Measurements from ENCODE around the gene GLTP. TPM values are rescaled to one million over a fixed set of nuclear protein-coding genes. Genes with fewer than 3 reads are reported as not detected.

Gene GLTP
- total and polyA plus RNA-seq, 2 of the 4 experiments (the other 2 are of a cell fraction) = 34.4 to 58.4 TPM

- DNase-seq (no peak), ATAC-seq (ENCODE audit: low read depth) (no peak)
- Histone ChIP-seq H3K4me1 (ENCODE audit: control insufficient read depth, insufficient read depth, low read length) (no peaks in the 10 kb centered on the region), H2AK9ac (replicated peaks; ENCODE audit: low read depth, low read length, poor library complexity) (peak overlapping the region; percentile 33), H3K36me3 (ENCODE audit: control insufficient read depth, insufficient read depth, low read length) (peaks cover 29% of the 10 kb centered on the region), H3K23ac (ENCODE audit: low read depth, low read length) (no peak overlapping the region), H3K4me3 (ENCODE audit: insufficient read depth, low read depth, low read length) (no peak overlapping the region), H3K9me3 (ENCODE audit: control insufficient read depth, insufficient read depth, low read length) (no peaks in the 10 kb centered on the region), H2AFZ (replicated peaks; ENCODE audit: low read length, poor library complexity) (no peak overlapping the region), H2BK5ac (ENCODE audit: low read depth, low read length, poor library complexity, severe bottlenecking) (no peak overlapping the region), H2BK20ac (ENCODE audit: low read depth, low read length) (no peak overlapping the region), H4K91ac (ENCODE audit: insufficient read depth, low read depth, low read length) (no peak overlapping the region), H3K4me2 (ENCODE audit: low read depth, low read length) (no peak overlapping the region), H4K5ac (ENCODE audit: low read depth, low read length) (no peak overlapping the region), H3K9me1 (ENCODE audit: insufficient read depth, low read length) (no peaks in the 10 kb centered on the region), H3K27ac (ENCODE audit: insufficient read depth, low read length) (no peak overlapping the region), H3K4ac (ENCODE audit: low read depth, low read length) (no peak overlapping the region), H3K27me3 (ENCODE audit: control insufficient read depth, insufficient read depth, low read length) (no peaks in the 10 kb centered on the region), H4K20me1 (ENCODE audit: insufficient read depth, low read length) (no peaks in the 10 kb centered on the region), H3K14ac (replicated peaks; ENCODE audit: low read depth, low read length) (no peak overlapping the region), H4K8ac (ENCODE audit: low read depth in 2 of 2, low read length in 2 of 2) (no peak overlapping the region), H3K56ac (ENCODE audit: extremely low read depth, insufficient read depth, low read length) (no peak overlapping the region), H3K79me1 (ENCODE audit: low read depth in 1 of 2, low read length in 2 of 2) (no peaks in the 10 kb centered on the region), H3K9ac (ENCODE audit: low read depth, low read length) (no peak overlapping the region), H2BK120ac (ENCODE audit: low read depth, low read length) (no peak overlapping the region), H2AK5ac (ENCODE audit: low read depth, low read length) (no peak overlapping the region), H2BK15ac (ENCODE audit: low read depth, low read length) (no peak overlapping the region), H3K18ac (ENCODE audit: low read depth, low read length) (no peak overlapping the region)
- ChIA-PET POLR2A (ENCODE audit: unreplicated experiment) (no interaction called here), CTCF (interaction anchor here (0.6 kb wide), 1 partner anchor 25 kb away, joined by 3 read pairs; no protein-coding TSS in a partner anchor)
- TF ChIP-seq, protein P1, sequence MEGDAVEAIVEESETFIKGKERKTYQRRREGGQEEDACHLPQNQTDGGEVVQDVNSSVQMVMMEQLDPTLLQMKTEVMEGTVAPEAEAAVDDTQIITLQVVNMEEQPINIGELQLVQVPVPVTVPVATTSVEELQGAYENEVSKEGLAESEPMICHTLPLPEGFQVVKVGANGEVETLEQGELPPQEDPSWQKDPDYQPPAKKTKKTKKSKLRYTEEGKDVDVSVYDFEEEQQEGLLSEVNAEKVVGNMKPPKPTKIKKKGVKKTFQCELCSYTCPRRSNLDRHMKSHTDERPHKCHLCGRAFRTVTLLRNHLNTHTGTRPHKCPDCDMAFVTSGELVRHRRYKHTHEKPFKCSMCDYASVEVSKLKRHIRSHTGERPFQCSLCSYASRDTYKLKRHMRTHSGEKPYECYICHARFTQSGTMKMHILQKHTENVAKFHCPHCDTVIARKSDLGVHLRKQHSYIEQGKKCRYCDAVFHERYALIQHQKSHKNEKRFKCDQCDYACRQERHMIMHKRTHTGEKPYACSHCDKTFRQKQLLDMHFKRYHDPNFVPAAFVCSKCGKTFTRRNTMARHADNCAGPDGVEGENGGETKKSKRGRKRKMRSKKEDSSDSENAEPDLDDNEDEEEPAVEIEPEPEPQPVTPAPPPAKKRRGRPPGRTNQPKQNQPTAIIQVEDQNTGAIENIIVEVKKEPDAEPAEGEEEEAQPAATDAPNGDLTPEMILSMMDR (conservative IDR thresholded peaks at IDR 0.05; ENCODE audit: low read depth, low read length) = no peak
- TF ChIP-seq RFX5 (IDR thresholded peaks at IDR 0.05; ENCODE audit: low read depth, low read length) (no peak), MAZ (IDR thresholded peaks at IDR 0.05; ENCODE audit: borderline replicate concordance, low read depth, low read length) (no peak), MXI1 (IDR thresholded peaks at IDR 0.05; ENCODE audit: borderline replicate concordance, low read depth, low read length) (no peak), RCOR1 (IDR thresholded peaks at IDR 0.05; ENCODE audit: insufficient replicate concordance, low read length) (no peak), POLR2A (IDR thresholded peaks at IDR 0.05; ENCODE audit: low read depth, low read length) (no peak), SMC3 (IDR thresholded peaks at IDR 0.05; ENCODE audit: low read depth, low read length) (no peak)
- TF ChIP-seq, protein P2, sequence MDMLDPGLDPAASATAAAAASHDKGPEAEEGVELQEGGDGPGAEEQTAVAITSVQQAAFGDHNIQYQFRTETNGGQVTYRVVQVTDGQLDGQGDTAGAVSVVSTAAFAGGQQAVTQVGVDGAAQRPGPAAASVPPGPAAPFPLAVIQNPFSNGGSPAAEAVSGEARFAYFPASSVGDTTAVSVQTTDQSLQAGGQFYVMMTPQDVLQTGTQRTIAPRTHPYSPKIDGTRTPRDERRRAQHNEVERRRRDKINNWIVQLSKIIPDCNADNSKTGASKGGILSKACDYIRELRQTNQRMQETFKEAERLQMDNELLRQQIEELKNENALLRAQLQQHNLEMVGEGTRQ (IDR thresholded peaks at IDR 0.05; ENCODE audit: low read depth, low read length) = no peak
- WGBS, 2 experiments (ENCODE audit: extremely low coverage in 2 of 2, insufficient read length in 1 of 2) = 90% methylated on average over 8 of the region's 11 CpGs; no CpG with 5 or more reads in 1 of the 2 experiments
- intact Hi-C loops (cut with micrococcal nuclease) = no loop called here
- no TSS peak for BruUV-seq (replicated peaks)
- dilution Hi-C loops (cut with HindIII; ENCODE audit: low sequenced_read_pairs, unreplicated experiment) = no loop called here
- in situ Hi-C loops (cut with MboI; ENCODE audit: low sequenced_read_pairs) = no loop called here
Measured at GRCh38 chr12:109920261-109920780, 40.0 kb upstream of the GLTP start.
